H1 (cell line): Measurements from ENCODE around the gene RCL1. TPM values are rescaled to one million over a fixed set of nuclear protein-coding genes. Genes with fewer than 3 reads are reported as not detected.

Experiments used
- CTCF ChIA-PET: fragments of 300-600 bp; sonication (Branson Sonifier 250); formaldehyde crosslinking; loops from one replicate; lab custom pipeline; 2021; ENCODE audit not compliant: partially characterized antibody; lab: Charles Lee
- POLR2A ChIA-PET: fragments of 300-600 bp; sonication (Branson Sonifier 250); formaldehyde crosslinking; loops from one replicate; lab custom pipeline; 2021; ENCODE audit warnings: inconsistent platforms; ENCODE audit not compliant: partially characterized antibody; lab: Charles Lee
- DNase-seq, 2 experiments: peaks; one replicate each; pipeline versions ENCODE4 v3.0.0 to v3.0.0-alpha.2; 2010 to 2022; ENCODE audit warnings: low spot score in 2 of 2, low read depth in 1 of 2, mixed read lengths in 1 of 2
- FAIRE-seq: peaks from 2 replicates; lab custom pipeline; 2011; peaks lifted over from hg19 to GRCh38; lab: Jason Lieb, UNC
- H2AFZ ChIP-seq: 2 replicates; pipeline ENCODE4 v1.8.1; 2012; ENCODE audit warnings: low read length, inconsistent platforms
- H2AK5ac ChIP-seq: 2 replicates; pipeline ENCODE4 v1.6.1; 2013; ENCODE audit warnings: low read depth, low read length
- H2BK120ac ChIP-seq: replicated peaks from 2 replicates; pipeline ENCODE3; 2013; ENCODE audit warnings: low read depth, low read length, inconsistent platforms
- H2BK12ac ChIP-seq: 2 replicates; pipeline ENCODE4 v1.6.1; 2013; ENCODE audit warnings: low read depth, low read length
- H2BK15ac ChIP-seq: 2 replicates; pipeline ENCODE4 v1.6.1; 2013; ENCODE audit warnings: low read length
- H2BK20ac ChIP-seq: 2 replicates; pipeline ENCODE4 v1.6.1; 2013; ENCODE audit warnings: low read length
- H2BK5ac ChIP-seq: 2 replicates; pipeline ENCODE4 v1.6.1; 2013; ENCODE audit warnings: low read depth, low read length
- H3K14ac ChIP-seq: 2 replicates; pipeline ENCODE4 v1.6.1; 2013; ENCODE audit warnings: inconsistent platforms; ENCODE audit not compliant: insufficient read length
- H3K18ac ChIP-seq: 2 replicates; pipeline ENCODE4 v1.6.1; 2013; ENCODE audit warnings: low read length; ENCODE audit errors: extremely low read depth
- H3K23ac ChIP-seq: 2 replicates; pipeline ENCODE4 v1.6.1; 2013; ENCODE audit warnings: inconsistent platforms; ENCODE audit not compliant: insufficient read length
- H3K23me2 ChIP-seq: 2 replicates; pipeline ENCODE4 v1.6.1; 2013; ENCODE audit warnings: low read depth, low read length
- H3K27ac ChIP-seq: 2 replicates; pipeline ENCODE4 v1.6.1; 2011; ENCODE audit warnings: low read depth, low read length, inconsistent platforms
- H3K27me3 ChIP-seq, 4 experiments: replicated peaks in 1 of 4; 1 replicate in 1 of 4; 2 replicates in 3 of 4; pipeline versions ENCODE4 v1.6.1 to v1.8.1; 2011 to 2013; ENCODE audit warnings: low read length in 3 of 4, mild to moderate bottlenecking in 3 of 4, inconsistent platforms in 2 of 4, mixed read lengths in 2 of 4, moderate library complexity in 1 of 4; ENCODE audit not compliant: control insufficient read depth in 3 of 4, insufficient read depth in 3 of 4; ENCODE audit errors: extremely low read depth in 1 of 4
- H3K36me3 ChIP-seq, 4 experiments: 2 replicates each; pipeline versions ENCODE4 v1.6.1 to v1.8.1; 2011 to 2013; ENCODE audit warnings: mild to moderate bottlenecking in 4 of 4, low read length in 3 of 4, moderate library complexity in 2 of 4, control low read depth in 1 of 4, inconsistent platforms in 1 of 4; ENCODE audit not compliant: insufficient read depth in 4 of 4, control insufficient read depth in 2 of 4
- H3K4ac ChIP-seq: replicated peaks from 2 replicates; pipeline ENCODE3; 2013; ENCODE audit warnings: low read length, low read depth, mixed read lengths, inconsistent platforms; ENCODE audit not compliant: insufficient read length
- H3K4me1 ChIP-seq, 4 experiments: replicated peaks in 1 of 4; 1 replicate in 1 of 4; 2 replicates in 3 of 4; pipeline versions ENCODE4 v1.6.1 to v1.8.1; 2011 to 2013; ENCODE audit warnings: low read length in 3 of 4, inconsistent platforms in 2 of 4, mixed read lengths in 1 of 4; ENCODE audit not compliant: insufficient read depth in 4 of 4, control insufficient read depth in 3 of 4
- H3K4me2 ChIP-seq, 2 experiments: 2 replicates each; pipeline versions ENCODE4 v1.6.1 to v1.8.1; 2011 to 2013; ENCODE audit warnings: low read depth in 2 of 2, low read length in 2 of 2, control low read depth in 1 of 2, inconsistent platforms in 1 of 2, mild to moderate bottlenecking in 1 of 2; ENCODE audit not compliant: insufficient read depth in 1 of 2
- H3K4me3 ChIP-seq, 4 experiments: fragments of 200-600, 300-600 bp in 1 of 4; sonication (generic), shearing (Covaris generic), sonication (Bioruptor Twin) in 1 of 4; 2 replicates each; pipeline versions ENCODE4 v1.5.1 to v1.8.1; 2011 to 2016; ENCODE audit warnings: low read length in 4 of 4, low read depth in 3 of 4, control low read depth in 2 of 4, inconsistent platforms in 2 of 4, mild to moderate bottlenecking in 2 of 4, mixed read lengths in 1 of 4, moderate library complexity in 1 of 4; ENCODE audit not compliant: insufficient read depth in 2 of 4; ENCODE audit errors: extremely low read depth in 1 of 4
- H3K56ac ChIP-seq: replicated peaks from 2 replicates; pipeline ENCODE3; 2013; ENCODE audit warnings: low read depth, mild to moderate bottlenecking, mixed read lengths, low read length, inconsistent platforms; ENCODE audit not compliant: insufficient read length
- H3K79me1 ChIP-seq: 2 replicates; pipeline ENCODE4 v1.6.1; 2013; ENCODE audit warnings: low read depth, low read length, control low read depth
- H3K79me2 ChIP-seq, 2 experiments: 2 replicates each; pipeline versions ENCODE4 v1.6.1 to v1.8.1; 2012 to 2013; ENCODE audit warnings: low read length in 2 of 2, mild to moderate bottlenecking in 2 of 2, inconsistent platforms in 1 of 2; ENCODE audit not compliant: insufficient read depth in 2 of 2, control insufficient read depth in 1 of 2
- H3K9ac ChIP-seq, 4 experiments: replicated peaks in 1 of 4; 1 replicate in 1 of 4; 2 replicates in 3 of 4; pipeline versions ENCODE4 v1.6.1 to v1.8.1; 2011 to 2013; ENCODE audit warnings: low read depth in 3 of 4, low read length in 3 of 4, control low read depth in 2 of 4, mild to moderate bottlenecking in 2 of 4, moderate library complexity in 2 of 4, inconsistent platforms in 1 of 4; ENCODE audit errors: extremely low read depth in 1 of 4
- H3K9me3 ChIP-seq, 2 experiments: 2 replicates each; pipeline versions ENCODE4 v1.6.1 to v1.8.1; 2012 to 2013; ENCODE audit warnings: mild to moderate bottlenecking in 2 of 2, moderate library complexity in 2 of 2, control low read depth in 1 of 2, inconsistent platforms in 1 of 2, low read depth in 1 of 2, low read length in 1 of 2, mixed read lengths in 1 of 2; ENCODE audit not compliant: insufficient read depth in 2 of 2
- H4K20me1 ChIP-seq, 2 experiments: replicated peaks in 1 of 2; 2 replicates each; pipeline versions ENCODE3 to v1.8.1; 2011 to 2013; ENCODE audit warnings: inconsistent platforms in 2 of 2, low read length in 2 of 2, mild to moderate bottlenecking in 1 of 2; ENCODE audit not compliant: insufficient read depth in 2 of 2, control insufficient read depth in 1 of 2
- H4K5ac ChIP-seq: 2 replicates; pipeline ENCODE4 v1.6.1; 2013; ENCODE audit warnings: low read length, low read depth, mixed read lengths, inconsistent platforms; ENCODE audit not compliant: insufficient read length
- H4K8ac ChIP-seq: 2 replicates; pipeline ENCODE4 v1.8.0; 2013; ENCODE audit warnings: mild to moderate bottlenecking, moderate library complexity, low read length, inconsistent platforms; ENCODE audit not compliant: insufficient read depth; ENCODE audit errors: extremely low read depth
- H4K91ac ChIP-seq: replicated peaks from 2 replicates; pipeline ENCODE3; 2013; ENCODE audit warnings: low read length, mixed read lengths, inconsistent platforms; ENCODE audit not compliant: insufficient read length
- CBX8 ChIP-seq: fragments of 300-800, 300-1000 bp; sonication (generic); IDR thresholded peaks from 2 replicates; pipeline ENCODE4 v1.7.1; 2016; ENCODE audit warnings: low read depth, low read length, borderline replicate concordance
- EGR1 ChIP-seq: IDR thresholded peaks from 2 replicates; pipeline ENCODE4 v1.6.1; 2011; ENCODE audit warnings: low read depth, low read length, borderline replicate concordance
- EP300 ChIP-seq, 2 experiments: IDR thresholded peaks; 1 replicate in 1 of 2; 2 replicates in 1 of 2; pipeline ENCODE4 v1.6.1; 2011 to 2012; ENCODE audit warnings: low read depth in 2 of 2, low read length in 2 of 2, mild to moderate bottlenecking in 2 of 2, borderline replicate concordance in 1 of 2, inconsistent platforms in 1 of 2, moderate library complexity in 1 of 2
- GABPA ChIP-seq: IDR thresholded peaks from 2 replicates; pipeline ENCODE4 v1.6.1; 2011; ENCODE audit warnings: mild to moderate bottlenecking, low read length, moderate library complexity, borderline replicate concordance; ENCODE audit not compliant: insufficient read depth
- GTF2F1 ChIP-seq: IDR thresholded peaks from 2 replicates; pipeline ENCODE4 v1.6.1; 2012; ENCODE audit warnings: low read depth, low read length, improper control_type of control experiment, borderline replicate concordance
- HDAC6 ChIP-seq: IDR thresholded peaks from one replicate; pipeline ENCODE4 v1.7.1; 2012; ENCODE audit warnings: low read depth, mild to moderate bottlenecking, inconsistent platforms, low read length, moderate library complexity
- POLR2AphosphoS5 ChIP-seq: IDR thresholded peaks from 2 replicates; pipeline ENCODE4 v1.6.1; 2011; ENCODE audit warnings: low read depth, low read length
- RNF2 ChIP-seq: fragments of 200-900, 300-1000 bp; sonication (generic); IDR thresholded peaks from 2 replicates; pipeline ENCODE4 v1.7.1; 2016; ENCODE audit warnings: borderline replicate concordance, low read depth, mild to moderate bottlenecking, antibody characterized with exemption, low read length; ENCODE audit not compliant: poor library complexity, severe bottlenecking; ENCODE audit errors: missing control alignments
- SIRT6 ChIP-seq: IDR thresholded peaks from one replicate; pipeline ENCODE4 v1.7.1; 2012; ENCODE audit warnings: low read length, inconsistent platforms
- SP4 ChIP-seq: IDR thresholded peaks from 2 replicates; pipeline ENCODE4 v1.6.1; 2012; ENCODE audit warnings: low read length, inconsistent platforms
- WGBS, 2 experiments: shearing (Covaris generic) in 1 of 2; methylation state at CpG; one replicate each; pipeline versions ENCODE4 v1.1.6 to v1.1.7; 2013 to 2015; ENCODE audit warnings: low lambda C conversion rate in 2 of 2, mixed read lengths in 2 of 2, inconsistent platforms in 1 of 2, low coverage in 1 of 2, missing lambda C conversion rate in 1 of 2; ENCODE audit not compliant: insufficient replicate concordance in 2 of 2, insufficient coverage in 1 of 2, insufficient read length in 1 of 2; ENCODE audit errors: extremely low coverage in 1 of 2, missing lambda C conversion rate in 1 of 2; 5-methylcytosine and 5-hydroxymethylcytosine counted together
- polyA plus RNA-seq, 7 experiments: library from polyadenylated mRNA; depleted of rRNA in 3 of 7; stranded (reverse) in 5 of 7; unstranded in 2 of 7; fragments of >200 nt in 5 of 7; fragments of 200-250 nt in 2 of 7; gene quantifications; 1 replicate in 5 of 7; 2 replicates in 1 of 7; 4 replicates in 1 of 7; pipeline versions ENCODE4 v1.2.1 to v1.2.3, GENCODE V29; 2011 to 2013; ENCODE audit warnings: missing spikeins in 2 of 7, mixed read lengths in 2 of 7
- total RNA-seq: library from RNA; stranded (reverse); fragmentation: NEBNext Ultra II Directional; extraction: Animal tissue kit (Norgen Biotek cat#: 25700); gene quantifications from 2 replicates; pipeline ENCODE4 v1.2.1, GENCODE V29; 2021
- TF ChIP-seq, protein P1 (sequence below), 3 experiments: IDR thresholded peaks; 1 replicate in 2 of 3; 2 replicates in 1 of 3; pipeline versions ENCODE4 v1.5.1 to v1.6.1; 2011; ENCODE audit warnings: low read length in 3 of 3, mild to moderate bottlenecking in 3 of 3, inconsistent platforms in 2 of 3, low read depth in 1 of 3, moderate library complexity in 1 of 3; ENCODE audit not compliant: insufficient read depth in 1 of 3; ENCODE audit errors: control extremely low read depth in 1 of 3

The RCL1 gene
- total and polyA plus RNA-seq, 2 of the 8 experiments (the other 6 are each of a cell fraction or from before 2014, with no cell fraction given) = 21.0 to 29.5 TPM

DNA sequence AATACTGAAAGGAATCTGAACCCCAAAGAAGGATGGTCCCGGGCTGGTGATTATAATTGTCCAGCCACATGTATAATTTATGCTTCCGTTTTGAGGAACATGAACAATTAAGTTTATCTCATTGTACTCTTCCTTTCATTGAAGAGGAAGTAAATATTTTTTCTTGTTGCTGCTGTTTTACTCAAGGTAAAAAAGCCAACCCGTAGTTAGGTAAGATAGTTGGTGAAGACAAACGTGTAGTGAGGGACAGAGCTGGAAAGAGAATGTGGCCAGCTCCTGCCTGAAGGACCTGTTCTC, 5.1 kb downstream of the RCL1 start:
- H3K56ac ChIP-seq = no peak overlapping the region
- H2AK5ac ChIP-seq = no peak overlapping the region
- no peak overlapping the region for H2BK20ac ChIP-seq
- peaks cover 4 to 17% of the 10 kb centered on the region in 2 experiments for H4K20me1 ChIP-seq
- FAIRE-seq (no peak), DNase-seq (no peak)
- no peak overlapping the region for H4K91ac ChIP-seq
- no peaks in the 10 kb centered on the region for H3K36me3 ChIP-seq
- no peak overlapping the region for H3K23ac ChIP-seq
- H3K4me2 ChIP-seq = no peak overlapping the region
- H3K79me2 ChIP-seq = peaks cover 37 to 95% of the 10 kb centered on the region in 2 experiments
- peaks cover 5% of the 10 kb centered on the region; the same call in 1 of the 2 replicates for H3K23me2 ChIP-seq
- H3K27me3 ChIP-seq = no peaks in the 10 kb centered on the region
- peaks cover 2% of the 10 kb centered on the region for H3K79me1 ChIP-seq
- no peak overlapping the region for H4K5ac ChIP-seq
- no peak overlapping the region for H3K4ac ChIP-seq
- H3K4me3 ChIP-seq = no peak overlapping the region
- no peak overlapping the region for H2BK12ac ChIP-seq
- no peak overlapping the region for H3K9ac ChIP-seq
- no peak overlapping the region for H4K8ac ChIP-seq
- no peak overlapping the region for H2BK15ac ChIP-seq
- no peak overlapping the region for H2AFZ ChIP-seq
- H2BK5ac ChIP-seq = no peak overlapping the region
- WGBS, 2 experiments = 76% methylated on average over 4 of the region's 4 CpGs; no CpG with 5 or more reads in 1 of the 2 experiments
- no peak overlapping the region for H3K14ac ChIP-seq
- ChIA-PET POLR2A (interaction anchor here (1.0 to 1.4 kb wide), 3 partner anchors 10 to 57 kb away, joined by 3 to 5 read pairs (median 4); partner anchors contain the start of gene AK3), CTCF (interaction anchor here (0.6 to 3.9 kb wide), 13 partner anchors 8 to 848 kb away, joined by 3 to 20 read pairs (median 3); no protein-coding TSS in a partner anchor)
- peaks cover 5 to 18% (median 10%) of the 10 kb centered on the region in 4 experiments; a peak in 6 of 7 replicates for H3K4me1 ChIP-seq
- H3K27ac ChIP-seq = no peak overlapping the region; the same call in 1 of the 2 replicates
- H3K9me3 ChIP-seq = no peaks in the 10 kb centered on the region
- no peak overlapping the region for H2BK120ac ChIP-seq
- H3K18ac ChIP-seq = no peak overlapping the region
- TF ChIP-seq POLR2AphosphoS5 = no peak
- TF ChIP-seq, protein P1, sequence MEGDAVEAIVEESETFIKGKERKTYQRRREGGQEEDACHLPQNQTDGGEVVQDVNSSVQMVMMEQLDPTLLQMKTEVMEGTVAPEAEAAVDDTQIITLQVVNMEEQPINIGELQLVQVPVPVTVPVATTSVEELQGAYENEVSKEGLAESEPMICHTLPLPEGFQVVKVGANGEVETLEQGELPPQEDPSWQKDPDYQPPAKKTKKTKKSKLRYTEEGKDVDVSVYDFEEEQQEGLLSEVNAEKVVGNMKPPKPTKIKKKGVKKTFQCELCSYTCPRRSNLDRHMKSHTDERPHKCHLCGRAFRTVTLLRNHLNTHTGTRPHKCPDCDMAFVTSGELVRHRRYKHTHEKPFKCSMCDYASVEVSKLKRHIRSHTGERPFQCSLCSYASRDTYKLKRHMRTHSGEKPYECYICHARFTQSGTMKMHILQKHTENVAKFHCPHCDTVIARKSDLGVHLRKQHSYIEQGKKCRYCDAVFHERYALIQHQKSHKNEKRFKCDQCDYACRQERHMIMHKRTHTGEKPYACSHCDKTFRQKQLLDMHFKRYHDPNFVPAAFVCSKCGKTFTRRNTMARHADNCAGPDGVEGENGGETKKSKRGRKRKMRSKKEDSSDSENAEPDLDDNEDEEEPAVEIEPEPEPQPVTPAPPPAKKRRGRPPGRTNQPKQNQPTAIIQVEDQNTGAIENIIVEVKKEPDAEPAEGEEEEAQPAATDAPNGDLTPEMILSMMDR (IDR thresholded peaks at IDR 0.05; ENCODE audit: control extremely low read depth in 1 of 3, insufficient read depth in 1 of 3, low read depth in 1 of 3, low read length in 3 of 3) = no peak
- TF ChIP-seq SP4 = no peak
- no peak for TF ChIP-seq GTF2F1
- TF ChIP-seq SIRT6 = no peak
- TF ChIP-seq CBX8 = no peak
- no peak for TF ChIP-seq EP300 (IDR thresholded peaks at IDR 0.05; ENCODE audit: borderline replicate concordance in 1 of 2, low read depth in 2 of 2, low read length in 2 of 2)
- no peak for TF ChIP-seq RNF2
- TF ChIP-seq EGR1 = no peak
- no peak for TF ChIP-seq HDAC6
- no peak for TF ChIP-seq GABPA
